Astrocyte (in vitro differentiated cells and primary cell): Measurements from ENCODE around the gene ORMDL3. TPM values are rescaled to one million over a fixed set of nuclear protein-coding genes. Genes with fewer than 3 reads are reported as not detected.

Experiments
- DNase-seq: peaks from one replicate; pipeline ENCODE4 v3.0.0-alpha.2; 2010; ENCODE audit warnings: low read depth
- FAIRE-seq: peaks from 2 replicates; lab custom pipeline; 2011; peaks lifted over from hg19 to GRCh38; lab: Jason Lieb, UNC
- H2AFZ ChIP-seq: 2 replicates; pipeline ENCODE4 v1.6.0; 2012; ENCODE audit warnings: low read depth, low read length, inconsistent platforms
- H3K27ac ChIP-seq: 2 replicates; pipeline ENCODE4 v1.5.1; 2011; ENCODE audit warnings: low read depth, low read length, inconsistent platforms
- H3K27me3 ChIP-seq: 2 replicates; pipeline ENCODE4 v1.6.0; 2011; ENCODE audit warnings: low read length, inconsistent platforms; ENCODE audit not compliant: insufficient read depth
- H3K36me3 ChIP-seq: 2 replicates; pipeline ENCODE4 v1.5.1; 2011; ENCODE audit warnings: low read length, inconsistent platforms; ENCODE audit not compliant: insufficient read depth
- H3K4me1 ChIP-seq: 2 replicates; pipeline ENCODE4 v1.5.1; 2011; ENCODE audit warnings: low read length, inconsistent platforms; ENCODE audit not compliant: insufficient read depth
- H3K4me2 ChIP-seq: 2 replicates; pipeline ENCODE4 v1.6.0; 2012; ENCODE audit warnings: low read length, inconsistent platforms
- H3K4me3 ChIP-seq: 2 replicates; pipeline ENCODE4 v1.5.1; 2011; ENCODE audit warnings: low read depth, mild to moderate bottlenecking, low read length, inconsistent platforms; ENCODE audit not compliant: insufficient read depth
- H3K79me2 ChIP-seq: 2 replicates; pipeline ENCODE4 v1.6.0; 2012; ENCODE audit warnings: mild to moderate bottlenecking, low read length, inconsistent platforms; ENCODE audit not compliant: insufficient read depth
- H3K9ac ChIP-seq: 2 replicates; pipeline ENCODE4 v1.6.0; 2012; ENCODE audit warnings: mild to moderate bottlenecking, low read length, inconsistent platforms
- H3K9me3 ChIP-seq: 2 replicates; pipeline ENCODE4 v1.5.1; 2012; ENCODE audit warnings: low read depth, mild to moderate bottlenecking, low read length, inconsistent platforms; ENCODE audit not compliant: insufficient read depth
- H4K20me1 ChIP-seq: 2 replicates; pipeline ENCODE4 v1.6.0; 2012; ENCODE audit warnings: low read length, inconsistent platforms; ENCODE audit not compliant: insufficient read depth
- H3K27ac Mint-ChIP-seq: one replicate; pipeline ENCODE4 v1.8.0; 2021; ENCODE audit warnings: mild to moderate bottlenecking, mixed read lengths; ENCODE audit not compliant: unreplicated experiment
- H3K27me3 Mint-ChIP-seq: one replicate; pipeline ENCODE4 v1.8.0; 2021; ENCODE audit warnings: low read depth, mixed read lengths; ENCODE audit not compliant: unreplicated experiment
- H3K36me3 Mint-ChIP-seq: one replicate; pipeline ENCODE4 v1.8.0; 2021; ENCODE audit warnings: low read depth, mixed read lengths; ENCODE audit not compliant: unreplicated experiment
- H3K4me1 Mint-ChIP-seq: one replicate; pipeline ENCODE4 v1.8.0; 2021; ENCODE audit warnings: low read depth, mixed read lengths; ENCODE audit not compliant: unreplicated experiment
- H3K4me3 Mint-ChIP-seq: one replicate; pipeline ENCODE4 v1.8.0; 2021; ENCODE audit warnings: mild to moderate bottlenecking, moderate library complexity, mixed read lengths; ENCODE audit not compliant: unreplicated experiment
- H3K9me3 Mint-ChIP-seq: one replicate; pipeline ENCODE4 v1.8.0; 2021; ENCODE audit warnings: mild to moderate bottlenecking, mixed read lengths; ENCODE audit not compliant: unreplicated experiment
- EZH2 ChIP-seq: IDR thresholded peaks from 2 replicates; pipeline ENCODE4 v1.6.1; 2012; ENCODE audit warnings: mild to moderate bottlenecking, low read length, inconsistent platforms; ENCODE audit not compliant: insufficient read depth
- total RNA-seq: library from RNA; stranded (reverse); gene quantifications from 2 replicates; pipeline ENCODE4 v1.2.1, GENCODE V29; 2021
- TF ChIP-seq, protein P1 (sequence below): IDR thresholded peaks from 2 replicates; pipeline ENCODE4 v1.5.1; 2011; ENCODE audit warnings: low read depth, mild to moderate bottlenecking, inconsistent platforms, low read length, moderate library complexity; ENCODE audit not compliant: insufficient read depth

The ORMDL3 gene
- total RNA-seq, 1 donor from 2014 or later, result 65.3 TPM

DNA sequence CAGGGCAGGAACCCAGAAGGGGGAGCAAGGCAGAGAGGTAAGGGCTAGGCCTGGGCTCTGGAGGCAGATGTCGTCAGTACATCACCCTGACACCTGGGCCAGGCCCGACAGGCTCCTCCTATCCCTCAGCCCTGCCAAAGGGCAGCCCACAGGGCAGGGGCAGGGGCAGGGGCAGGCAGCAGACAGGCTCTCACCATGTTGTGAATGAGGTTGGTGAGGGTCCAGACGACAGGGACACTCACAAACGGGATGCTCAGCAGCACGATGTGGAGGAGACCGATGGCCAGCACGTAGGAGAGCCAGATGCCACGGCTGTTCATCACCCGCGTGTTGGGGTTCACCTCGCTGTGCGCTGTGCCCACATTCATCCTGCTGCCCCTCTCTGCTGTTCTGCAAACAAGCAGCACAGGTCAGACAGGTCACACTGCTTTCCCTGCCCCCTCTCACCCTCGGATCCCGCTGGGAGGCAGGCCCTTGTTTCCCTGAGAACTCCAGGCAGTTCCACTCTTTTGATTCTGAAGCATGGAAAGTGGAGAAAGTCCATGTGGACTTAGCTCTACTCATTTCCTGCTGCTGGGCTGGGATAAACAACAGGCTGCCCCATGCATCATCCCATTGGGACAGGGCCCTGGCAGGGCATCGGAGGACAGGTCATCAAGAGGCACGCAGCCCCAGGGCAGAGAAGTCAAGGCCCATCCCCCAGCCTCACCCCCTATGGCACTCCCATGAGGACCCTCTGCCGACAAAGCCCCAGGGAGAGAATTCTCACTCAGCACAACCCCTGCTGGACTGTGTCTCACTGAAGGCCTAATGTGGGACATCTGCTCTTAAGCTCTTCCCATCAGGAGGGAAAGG lies 3.3 kb downstream of the ORMDL3 start:
- no peak overlapping the region for H3K4me3 Mint-ChIP-seq
- H3K27ac Mint-ChIP-seq, result no peak overlapping the region
- no peak for DNase-seq

DNA sequence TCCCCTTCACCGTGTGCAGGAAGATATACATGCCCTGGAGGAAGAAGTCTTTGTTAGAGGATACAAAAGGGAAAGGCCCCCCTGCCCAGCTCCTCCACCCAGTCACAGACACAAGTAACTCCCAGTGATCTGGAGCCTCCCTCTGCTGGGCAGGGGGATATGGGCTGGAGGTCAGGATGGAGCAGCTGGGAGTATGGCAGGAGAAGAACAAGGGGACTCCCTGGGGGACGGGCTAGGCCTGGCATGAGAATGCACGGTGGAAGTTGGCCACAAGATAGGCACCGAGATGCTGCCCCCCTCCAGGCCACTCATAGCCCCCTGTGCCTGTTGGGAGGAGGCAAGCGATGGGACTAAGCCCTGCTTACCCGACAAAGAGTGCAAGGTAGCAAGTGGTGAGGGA lies 4.2 kb downstream of the ORMDL3 start:
- H3K4me3 ChIP-seq, result no peak overlapping the region
- DNase-seq (no peak), FAIRE-seq (no peak)
- Mint-ChIP-seq H3K4me3 (no peak overlapping the region), H3K36me3 (peaks cover 28% of the 10 kb centered on the region), H3K27me3 (no peaks in the 10 kb centered on the region), H3K27ac (peak overlapping the region; percentile 34), H3K4me1 (peaks cover 11% of the 10 kb centered on the region), H3K9me3 (no peaks in the 10 kb centered on the region)
- H3K4me2 ChIP-seq, result no peak overlapping the region
- peaks cover 34% of the 10 kb centered on the region for H3K4me1 ChIP-seq
- peaks cover 68% of the 10 kb centered on the region for H4K20me1 ChIP-seq
- H3K36me3 ChIP-seq, result peaks cover 25% of the 10 kb centered on the region
- peaks cover 43% of the 10 kb centered on the region for H3K79me2 ChIP-seq
- no peaks in the 10 kb centered on the region for H3K27me3 ChIP-seq
- no peak overlapping the region for H2AFZ ChIP-seq
- TF ChIP-seq, protein P1, sequence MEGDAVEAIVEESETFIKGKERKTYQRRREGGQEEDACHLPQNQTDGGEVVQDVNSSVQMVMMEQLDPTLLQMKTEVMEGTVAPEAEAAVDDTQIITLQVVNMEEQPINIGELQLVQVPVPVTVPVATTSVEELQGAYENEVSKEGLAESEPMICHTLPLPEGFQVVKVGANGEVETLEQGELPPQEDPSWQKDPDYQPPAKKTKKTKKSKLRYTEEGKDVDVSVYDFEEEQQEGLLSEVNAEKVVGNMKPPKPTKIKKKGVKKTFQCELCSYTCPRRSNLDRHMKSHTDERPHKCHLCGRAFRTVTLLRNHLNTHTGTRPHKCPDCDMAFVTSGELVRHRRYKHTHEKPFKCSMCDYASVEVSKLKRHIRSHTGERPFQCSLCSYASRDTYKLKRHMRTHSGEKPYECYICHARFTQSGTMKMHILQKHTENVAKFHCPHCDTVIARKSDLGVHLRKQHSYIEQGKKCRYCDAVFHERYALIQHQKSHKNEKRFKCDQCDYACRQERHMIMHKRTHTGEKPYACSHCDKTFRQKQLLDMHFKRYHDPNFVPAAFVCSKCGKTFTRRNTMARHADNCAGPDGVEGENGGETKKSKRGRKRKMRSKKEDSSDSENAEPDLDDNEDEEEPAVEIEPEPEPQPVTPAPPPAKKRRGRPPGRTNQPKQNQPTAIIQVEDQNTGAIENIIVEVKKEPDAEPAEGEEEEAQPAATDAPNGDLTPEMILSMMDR, result no peak
- TF ChIP-seq EZH2, result no peak
- H3K27ac ChIP-seq, result no peak overlapping the region
- no peak overlapping the region for H3K9ac ChIP-seq
- H3K9me3 ChIP-seq, result no peaks in the 10 kb centered on the region

More for the DNA sequence above, 3.3 kb downstream of the ORMDL3 start:
- TF ChIP-seq EZH2, result no peak
- TF ChIP-seq, protein P1, result peak; percentile 20
- Mint-ChIP-seq H3K36me3 (peaks cover 23% of the 10 kb centered on the region), H3K27me3 (no peaks in the 10 kb centered on the region), H3K4me1 (peaks cover 20% of the 10 kb centered on the region), H3K9me3 (no peaks in the 10 kb centered on the region)
- Histone ChIP-seq H3K4me3 (no peak overlapping the region), H3K9me3 (no peaks in the 10 kb centered on the region), H3K27me3 (no peaks in the 10 kb centered on the region), H3K79me2 (peaks cover 43% of the 10 kb centered on the region), H4K20me1 (peaks cover 68% of the 10 kb centered on the region), H3K4me1 (peaks cover 42% of the 10 kb centered on the region), H3K9ac (peak overlapping the region; percentile 27), H3K27ac (peak overlapping the region; percentile 6), H3K36me3 (peaks cover 21% of the 10 kb centered on the region), H2AFZ (no peak overlapping the region), H3K4me2 (peak overlapping the region; percentile 100)
- no peak for FAIRE-seq

DNA sequence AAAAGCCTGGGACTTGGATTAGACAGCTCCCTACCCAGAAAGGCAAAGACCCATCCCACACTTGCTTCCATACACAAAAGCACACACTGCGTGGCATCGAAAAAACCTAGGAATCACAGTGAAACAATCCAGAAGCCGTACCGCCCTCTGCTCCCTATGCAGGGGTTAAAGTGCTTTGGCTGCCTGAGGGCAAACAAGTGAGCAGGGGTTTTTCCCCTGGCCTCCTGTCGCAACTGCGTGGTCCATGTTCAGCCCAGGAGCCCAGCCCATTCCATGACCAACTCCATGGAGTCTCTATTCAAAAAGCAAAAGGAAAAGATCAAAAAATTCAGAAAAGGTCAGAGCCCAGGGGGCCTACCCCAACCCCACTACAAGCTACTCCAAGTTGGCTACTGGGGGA lies 5.4 kb downstream of the ORMDL3 start:
- Histone ChIP-seq H3K4me1 (peaks cover 27% of the 10 kb centered on the region), H3K4me3 (no peak overlapping the region), H3K27me3 (no peaks in the 10 kb centered on the region), H3K27ac (no peak overlapping the region), H3K9ac (no peak overlapping the region), H3K4me2 (no peak overlapping the region), H3K79me2 (peaks cover 42% of the 10 kb centered on the region), H3K36me3 (peaks cover 25% of the 10 kb centered on the region), H4K20me1 (peaks cover 68% of the 10 kb centered on the region), H2AFZ (no peak overlapping the region), H3K9me3 (no peaks in the 10 kb centered on the region)
- TF ChIP-seq EZH2, result no peak
- TF ChIP-seq, protein P1, result no peak
- FAIRE-seq (no peak), DNase-seq (no peak)
- Mint-ChIP-seq H3K27ac (no peak overlapping the region), H3K9me3 (no peaks in the 10 kb centered on the region), H3K4me1 (peaks cover 9% of the 10 kb centered on the region), H3K36me3 (peaks cover 36% of the 10 kb centered on the region), H3K27me3 (no peaks in the 10 kb centered on the region), H3K4me3 (no peak overlapping the region)
